T-helper 1 cell treated with Interleukin-12 subunit alpha and Interleukin-12 subunit beta and Interleukin-4 antibody, amounts not matched to agents 30 μg/mL and 1 μg/mL, for 36 hours (primary cell): ENCODE data around the gene DTL.

Experiments
- H3K27ac Mint-ChIP-seq: one replicate; pipeline ENCODE4 v1.8.0; 2021; ENCODE audit warnings: mild to moderate bottlenecking, mixed read lengths
- H3K27me3 Mint-ChIP-seq: one replicate; pipeline ENCODE4 v1.8.0; 2021; ENCODE audit warnings: low read depth, mixed read lengths
- H3K36me3 Mint-ChIP-seq: one replicate; pipeline ENCODE4 v1.8.0; 2021; ENCODE audit warnings: low read depth, mixed read lengths
- H3K4me1 Mint-ChIP-seq: one replicate; pipeline ENCODE4 v1.8.0; 2021; ENCODE audit warnings: low read depth, mixed read lengths
- H3K4me3 Mint-ChIP-seq: one replicate; pipeline ENCODE4 v1.8.0; 2021; ENCODE audit warnings: mild to moderate bottlenecking, moderate library complexity, mixed read lengths
- H3K9me3 Mint-ChIP-seq: one replicate; pipeline ENCODE4 v1.8.0; 2021; ENCODE audit warnings: mixed read lengths

Gene DTL

GRCh38 chr1:212098310-212098709 lies 62.8 kb downstream of the DTL start:
- H3K27me3 Mint-ChIP-seq: no peaks in the 10 kb centered on the region
- H3K9me3 Mint-ChIP-seq: peaks cover 18% of the 10 kb centered on the region
- peaks cover 18% of the 10 kb centered on the region for H3K4me1 Mint-ChIP-seq
- H3K27ac Mint-ChIP-seq: no peak overlapping the region
- no peak overlapping the region for H3K4me3 Mint-ChIP-seq
- peaks cover 61% of the 10 kb centered on the region for H3K36me3 Mint-ChIP-seq

- no peak overlapping the region for H3K27ac Mint-ChIP-seq
- peaks cover 59% of the 10 kb centered on the region for H3K36me3 Mint-ChIP-seq
- peaks cover 20% of the 10 kb centered on the region for H3K4me1 Mint-ChIP-seq
- H3K4me3 Mint-ChIP-seq: no peak overlapping the region
- H3K9me3 Mint-ChIP-seq: peaks cover 18% of the 10 kb centered on the region
- H3K27me3 Mint-ChIP-seq: no peaks in the 10 kb centered on the region
Observed at GRCh38 chr1:212098771-212099170, 63.2 kb downstream of the DTL start.

DNA sequence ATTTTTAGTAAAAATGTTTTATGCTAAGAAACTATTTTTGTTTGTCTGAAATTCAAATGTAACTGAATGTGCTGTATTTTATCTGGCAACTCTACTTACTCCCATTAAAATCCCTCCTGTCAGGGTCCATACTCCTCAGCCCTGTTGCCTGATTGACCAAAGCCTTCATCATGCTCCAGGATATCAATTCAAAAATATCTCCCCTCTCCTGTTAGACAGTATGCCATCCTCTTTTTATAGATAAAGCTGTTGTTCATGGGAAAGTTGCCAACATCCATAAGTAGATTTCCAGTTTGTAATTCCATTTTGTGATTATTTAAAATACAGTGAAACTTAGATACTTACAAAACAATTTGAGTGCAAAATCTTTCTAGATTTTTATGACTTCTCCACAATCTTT lies 65.7 kb downstream of the DTL start:
- H3K4me1 Mint-ChIP-seq: peaks cover 12% of the 10 kb centered on the region
- H3K27me3 Mint-ChIP-seq: no peaks in the 10 kb centered on the region
- H3K27ac Mint-ChIP-seq: no peak overlapping the region
- peaks cover 14% of the 10 kb centered on the region for H3K9me3 Mint-ChIP-seq
- peaks cover 51% of the 10 kb centered on the region for H3K36me3 Mint-ChIP-seq
- H3K4me3 Mint-ChIP-seq: no peak overlapping the region

- no peaks in the 10 kb centered on the region for H3K27me3 Mint-ChIP-seq
- H3K36me3 Mint-ChIP-seq: peaks cover 50% of the 10 kb centered on the region
- H3K4me1 Mint-ChIP-seq: peaks cover 10% of the 10 kb centered on the region
- no peak overlapping the region for H3K4me3 Mint-ChIP-seq
- H3K27ac Mint-ChIP-seq: no peak overlapping the region
- peaks cover 10% of the 10 kb centered on the region for H3K9me3 Mint-ChIP-seq
Observed at GRCh38 chr1:212101735-212102134, 66.2 kb downstream of the DTL start.

- peaks cover 5% of the 10 kb centered on the region for H3K4me1 Mint-ChIP-seq
- no peaks in the 10 kb centered on the region for H3K27me3 Mint-ChIP-seq
- H3K36me3 Mint-ChIP-seq: peaks cover 35% of the 10 kb centered on the region
Observed at GRCh38 chr1:212104586-212105325, 69.2 kb downstream of the DTL start.

DNA sequence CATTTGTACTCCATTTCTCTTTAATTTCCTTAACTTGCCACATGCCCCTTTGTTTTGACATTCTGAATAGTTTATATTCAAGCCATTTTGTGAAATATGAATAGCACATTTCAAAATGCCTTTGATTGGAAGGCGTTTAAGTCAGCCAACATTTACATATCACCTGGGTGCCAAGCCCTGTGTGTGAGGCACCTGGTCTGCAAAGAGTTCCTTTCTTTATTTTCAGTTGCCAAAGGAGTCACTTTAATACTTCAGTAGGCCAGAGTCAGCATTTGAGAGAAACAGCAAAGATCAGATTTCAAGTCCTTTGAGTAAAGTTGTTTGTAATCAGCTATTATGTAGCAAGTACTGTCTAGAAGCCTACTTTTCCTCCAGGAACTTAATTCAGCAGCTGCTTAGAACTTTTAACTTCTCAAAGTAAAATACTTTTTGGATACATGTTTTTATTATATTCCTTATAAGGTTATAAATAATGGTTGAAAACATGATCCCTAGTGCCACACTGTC lies 70.8 kb downstream of the DTL start:
- Mint-ChIP-seq H3K27ac (no peak overlapping the region), H3K4me1 (peaks cover 3% of the 10 kb centered on the region), H3K9me3 (no peaks in the 10 kb centered on the region), H3K36me3 (peaks cover 24% of the 10 kb centered on the region), H3K27me3 (no peaks in the 10 kb centered on the region), H3K4me3 (no peak overlapping the region)

More at GRCh38 chr1:212104586-212105325, 69.2 kb downstream of the DTL start:
- no peak overlapping the region for H3K4me3 Mint-ChIP-seq
- H3K27ac Mint-ChIP-seq: no peak overlapping the region
- no peaks in the 10 kb centered on the region for H3K9me3 Mint-ChIP-seq

DNA sequence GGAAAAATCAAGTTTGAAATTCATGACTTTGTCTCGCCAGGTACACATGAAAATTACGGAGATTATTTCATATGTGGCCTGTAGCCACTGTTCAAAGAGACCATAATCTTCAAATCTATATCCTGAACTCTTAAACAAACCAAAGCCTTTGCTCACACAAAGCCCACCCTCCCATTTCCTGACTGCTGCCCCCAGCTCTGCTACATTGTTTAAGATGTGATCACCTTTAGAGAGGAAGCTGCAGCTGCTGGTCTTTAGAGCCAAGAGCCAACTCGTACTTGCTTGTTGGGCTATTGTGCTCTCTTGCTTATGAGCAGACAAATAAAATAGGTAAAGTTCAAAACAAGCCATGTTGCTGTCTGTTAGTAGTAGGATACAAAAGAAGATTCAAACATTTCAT lies 71.9 kb downstream of the DTL start:
- Mint-ChIP-seq H3K9me3 (no peaks in the 10 kb centered on the region), H3K27ac (no peak overlapping the region), H3K4me3 (no peak overlapping the region)

GRCh38 chr1:212108187-212108586 lies 72.6 kb downstream of the DTL start:
- Mint-ChIP-seq H3K4me1 (peaks cover 1% of the 10 kb centered on the region), H3K36me3 (peaks cover 18% of the 10 kb centered on the region), H3K27ac (no peak overlapping the region)

More for the DNA sequence above, 71.9 kb downstream of the DTL start:
- Mint-ChIP-seq H3K36me3 (peaks cover 18% of the 10 kb centered on the region), H3K4me1 (peaks cover 1% of the 10 kb centered on the region), H3K27me3 (no peaks in the 10 kb centered on the region)

DNA sequence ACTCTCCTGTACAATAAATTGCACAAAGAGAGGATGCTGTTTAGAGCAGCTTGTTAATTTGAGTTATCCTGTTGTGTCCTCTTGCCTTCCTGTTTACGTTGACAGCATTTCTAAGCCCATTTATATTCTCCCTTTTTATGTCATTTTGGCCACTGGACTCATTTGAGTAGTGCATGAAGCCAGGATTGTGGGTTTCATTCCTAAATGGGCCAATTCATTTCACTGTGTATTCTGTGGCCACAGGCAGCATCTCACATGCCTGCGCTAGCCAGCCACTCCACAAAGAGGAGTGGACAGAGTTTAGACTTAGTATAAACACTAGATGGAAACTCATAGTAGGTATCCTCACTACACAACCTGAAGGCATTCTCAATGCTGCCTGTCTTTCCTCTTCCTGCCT lies 73.4 kb downstream of the DTL start:
- Mint-ChIP-seq H3K4me3 (no peak overlapping the region), H3K27me3 (no peaks in the 10 kb centered on the region), H3K36me3 (peaks cover 15% of the 10 kb centered on the region), H3K27ac (no peak overlapping the region), H3K4me1 (no peaks in the 10 kb centered on the region), H3K9me3 (no peaks in the 10 kb centered on the region)

More at GRCh38 chr1:212108187-212108586, 72.6 kb downstream of the DTL start:
- H3K9me3 Mint-ChIP-seq: no peaks in the 10 kb centered on the region
- no peak overlapping the region for H3K4me3 Mint-ChIP-seq
- no peaks in the 10 kb centered on the region for H3K27me3 Mint-ChIP-seq

DNA sequence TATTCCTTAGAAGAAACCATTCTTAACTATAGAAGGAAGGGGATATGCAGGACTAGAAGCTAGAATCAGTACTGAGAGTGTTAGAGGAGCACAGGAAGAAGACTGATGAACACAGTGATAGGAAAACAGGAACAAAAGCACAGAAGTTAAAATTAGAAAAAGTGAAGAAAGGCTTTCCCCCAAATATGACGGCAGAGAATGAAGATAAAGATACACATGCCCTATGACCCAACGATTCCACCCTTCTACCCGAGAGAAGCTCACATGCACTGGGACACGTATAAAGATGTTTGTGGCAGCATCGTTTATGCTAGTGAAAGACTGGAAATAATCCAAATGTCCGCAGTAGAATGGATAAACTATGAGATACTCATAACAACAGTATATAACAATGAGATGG lies 74.2 kb downstream of the DTL start:
- no peaks in the 10 kb centered on the region for H3K9me3 Mint-ChIP-seq
- no peaks in the 10 kb centered on the region for H3K4me1 Mint-ChIP-seq
- H3K27ac Mint-ChIP-seq: no peak overlapping the region
- no peak overlapping the region for H3K4me3 Mint-ChIP-seq
- no peaks in the 10 kb centered on the region for H3K27me3 Mint-ChIP-seq
- peaks cover 9% of the 10 kb centered on the region for H3K36me3 Mint-ChIP-seq

DNA sequence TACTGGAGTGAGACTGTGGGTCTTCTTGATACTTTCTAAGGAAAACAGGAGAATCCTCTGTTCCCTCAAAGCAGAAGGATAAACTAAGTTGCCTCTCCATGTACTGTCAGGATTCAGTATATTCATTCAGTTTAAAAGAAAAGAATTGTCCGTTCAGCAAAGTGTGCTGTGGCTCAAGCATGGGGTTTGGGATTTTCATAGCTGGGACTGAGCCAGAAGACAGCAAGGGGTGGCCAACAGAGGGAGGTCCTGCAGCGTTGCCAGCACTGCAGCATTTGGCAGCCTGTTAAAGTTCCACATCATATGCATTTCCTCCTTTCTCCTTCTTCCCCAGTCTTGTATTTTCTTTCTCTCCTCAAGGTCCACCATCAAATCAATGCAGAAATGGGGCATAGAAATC lies 75.1 kb downstream of the DTL start:
- no peaks in the 10 kb centered on the region for H3K27me3 Mint-ChIP-seq
- no peaks in the 10 kb centered on the region for H3K9me3 Mint-ChIP-seq
- no peak overlapping the region for H3K27ac Mint-ChIP-seq
- no peaks in the 10 kb centered on the region for H3K4me1 Mint-ChIP-seq
- H3K36me3 Mint-ChIP-seq: peaks cover 6% of the 10 kb centered on the region
- no peak overlapping the region for H3K4me3 Mint-ChIP-seq

GRCh38 chr1:212111536-212111935 lies 76.0 kb downstream of the DTL start:
- no peak overlapping the region for H3K27ac Mint-ChIP-seq
- no peaks in the 10 kb centered on the region for H3K27me3 Mint-ChIP-seq
- no peak overlapping the region for H3K4me3 Mint-ChIP-seq
- H3K4me1 Mint-ChIP-seq: no peaks in the 10 kb centered on the region
- H3K9me3 Mint-ChIP-seq: no peaks in the 10 kb centered on the region
- peaks cover 4% of the 10 kb centered on the region for H3K36me3 Mint-ChIP-seq

GRCh38 chr1:212113706-212114105 lies 78.2 kb downstream of the DTL start:
- no peak overlapping the region for H3K4me3 Mint-ChIP-seq
- peaks cover under 1% of the 10 kb centered on the region for H3K4me1 Mint-ChIP-seq
- no peak overlapping the region for H3K27ac Mint-ChIP-seq
- H3K9me3 Mint-ChIP-seq: no peaks in the 10 kb centered on the region
- no peaks in the 10 kb centered on the region for H3K27me3 Mint-ChIP-seq
- peaks cover 6% of the 10 kb centered on the region for H3K36me3 Mint-ChIP-seq

DNA sequence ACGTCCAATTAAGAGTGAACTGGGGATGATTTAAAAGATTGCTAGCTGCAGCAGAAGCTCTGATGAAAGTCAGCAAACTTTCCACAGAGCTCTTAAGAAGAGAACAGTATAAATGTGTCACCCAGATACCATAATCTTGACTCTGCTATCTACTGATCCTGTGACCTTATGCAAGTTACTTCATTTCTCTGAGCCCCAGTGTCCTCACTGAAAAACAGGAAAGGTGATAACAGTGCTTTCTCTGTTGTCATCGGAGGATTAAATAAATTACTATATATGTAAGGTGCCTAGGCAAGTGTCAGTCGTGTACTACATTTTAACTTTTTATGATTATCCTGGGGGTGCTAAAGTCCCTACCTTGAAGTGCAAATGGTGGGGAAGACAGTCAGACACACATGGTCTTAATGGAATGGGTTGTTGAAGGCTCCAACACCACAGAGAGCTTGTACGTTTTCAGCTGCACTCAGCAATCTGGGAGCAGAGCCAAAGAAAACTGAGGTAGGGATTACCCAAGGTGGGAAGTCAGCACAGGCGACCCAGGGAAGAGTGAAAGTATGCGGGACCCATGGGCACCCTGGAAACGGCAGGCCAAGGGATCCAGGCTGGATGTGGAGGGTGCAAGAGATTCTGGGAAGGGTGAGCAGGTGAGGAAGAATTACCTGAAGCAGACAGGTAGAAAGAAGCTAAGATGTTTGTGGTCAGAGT lies 82.8 kb downstream of the DTL start:
- Mint-ChIP-seq H3K4me1 (peaks cover 12% of the 10 kb centered on the region), H3K4me3 (no peak overlapping the region), H3K9me3 (no peaks in the 10 kb centered on the region), H3K27ac (no peak overlapping the region), H3K27me3 (no peaks in the 10 kb centered on the region), H3K36me3 (peaks cover 6% of the 10 kb centered on the region)

DNA sequence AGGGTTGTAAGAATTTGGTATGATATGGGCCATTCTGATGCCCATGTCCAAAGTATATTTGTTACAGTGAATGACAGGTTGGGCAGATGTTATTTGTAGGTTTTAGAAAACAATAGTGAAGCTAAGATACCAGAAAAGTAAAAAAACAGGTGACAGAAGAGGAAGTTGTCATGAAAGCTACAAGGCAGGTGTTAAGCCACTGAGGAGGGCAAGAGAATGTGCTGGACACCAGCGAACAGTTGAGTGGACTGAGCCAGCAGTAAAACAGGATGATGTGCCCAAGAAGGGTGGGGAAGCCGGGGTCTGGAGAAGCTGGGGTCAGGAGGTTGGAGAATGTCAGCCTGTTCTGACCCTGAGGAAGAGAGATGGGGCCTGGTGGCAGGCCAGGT lies 83.3 kb downstream of the DTL start:
- Mint-ChIP-seq H3K4me1 (peaks cover 12% of the 10 kb centered on the region), H3K27ac (no peak overlapping the region), H3K36me3 (peaks cover 6% of the 10 kb centered on the region), H3K9me3 (no peaks in the 10 kb centered on the region), H3K4me3 (no peak overlapping the region), H3K27me3 (no peaks in the 10 kb centered on the region)
